Effector memory CD4-positive, alpha-beta T cell (primary cell): ENCODE results near the gene CDH26.

ENCODE experiments used
- DNase-seq, 3 donors: peaks; one replicate each; pipeline ENCODE4 v3.0.0-alpha.2; 2020
- H3K27ac ChIP-seq: 2 replicates; pipeline ENCODE4 v1.7.0; 2013; ENCODE audit warnings: mild to moderate bottlenecking, low read length, moderate library complexity; ENCODE audit not compliant: insufficient read depth, poor library complexity, severe bottlenecking
- H3K27me3 ChIP-seq: replicated peaks from 2 replicates; pipeline ENCODE4 v1.7.0; 2013; ENCODE audit warnings: mild to moderate bottlenecking, low read length; ENCODE audit not compliant: insufficient read depth, control insufficient read depth, poor library complexity, severe bottlenecking
- H3K36me3 ChIP-seq: 2 replicates; pipeline ENCODE4 v1.7.0; 2013; ENCODE audit warnings: mild to moderate bottlenecking, low read length, moderate library complexity; ENCODE audit not compliant: control insufficient read depth, insufficient read depth
- H3K4me1 ChIP-seq: 2 replicates; pipeline ENCODE4 v1.7.0; 2013; ENCODE audit warnings: low read length, mild to moderate bottlenecking; ENCODE audit not compliant: control insufficient read depth, insufficient read depth, poor library complexity, severe bottlenecking
- H3K4me3 ChIP-seq: 2 replicates; pipeline ENCODE4 v1.7.0; 2013; ENCODE audit warnings: low read length, low read depth, mild to moderate bottlenecking; ENCODE audit not compliant: insufficient read depth, poor library complexity, severe bottlenecking
- H3K9me3 ChIP-seq: 2 replicates; pipeline ENCODE4 v1.7.0; 2013; ENCODE audit warnings: mild to moderate bottlenecking, low read length, moderate library complexity; ENCODE audit not compliant: control insufficient read depth

Gene CDH26

DNA sequence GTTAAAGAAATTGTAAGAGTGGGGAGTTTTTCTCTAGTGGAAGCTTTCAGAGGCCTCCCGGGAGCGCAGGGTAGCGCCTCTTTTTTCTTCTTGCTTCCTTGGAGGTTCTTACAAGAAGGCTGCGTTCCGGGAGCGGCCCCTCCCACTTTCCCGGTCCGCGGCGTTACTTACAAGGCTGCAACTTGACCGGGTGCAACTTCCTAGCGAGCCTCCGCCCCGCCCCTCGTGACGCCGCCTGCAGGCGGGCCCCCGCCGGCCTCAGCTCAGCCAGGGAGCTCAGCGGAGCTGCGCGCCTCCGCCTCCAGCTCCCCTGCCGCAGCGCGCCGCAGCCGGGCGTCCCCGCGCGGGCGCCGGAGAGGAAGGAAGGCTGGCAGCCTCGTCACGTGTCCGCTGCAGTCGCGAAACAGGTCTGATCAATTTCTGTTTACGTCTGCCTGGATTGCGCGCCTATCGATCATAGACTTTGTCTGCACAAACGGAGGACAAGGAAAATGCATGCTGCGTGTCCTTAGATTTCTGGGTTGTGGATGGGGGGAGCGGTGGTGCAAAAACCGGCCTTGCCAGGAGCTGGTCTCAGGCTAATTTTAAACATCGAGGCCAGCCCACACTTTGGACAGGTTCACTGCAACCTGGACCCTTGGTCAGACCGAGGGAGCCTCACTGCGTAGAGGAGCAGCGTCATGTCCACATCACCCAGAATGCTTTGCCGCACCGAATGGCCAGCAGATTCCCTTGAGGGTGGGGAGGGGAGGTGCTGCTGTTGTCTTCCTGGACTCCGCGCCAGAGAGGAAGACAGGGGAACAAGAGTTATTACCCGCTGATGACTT lies 17.9 kb upstream of the CDH26 start, which contains the start of the genes FAM217B and PPP1R3D:
Gene FAM217B, plus strand, starts transcription at position 261 of the 827 bp plus-strand sequence. CDS start 3,555 bp downstream, outside the sequence.
Gene PPP1R3D, minus strand, starts transcription at position 177 of the 827 bp plus-strand sequence. CDS start 374 bp downstream, outside the sequence.
- DNase-seq, result peak; percentile 75 to 84 (median 84)
- Histone ChIP-seq H3K27me3 (no peaks in the 10 kb centered on the region), H3K4me3 (peak within 1 kb of the TSS; percentile 85), H3K9me3 (no peaks in the 10 kb centered on the region), H3K27ac (peak within 1 kb of the TSS; percentile 83), H3K36me3 (peaks cover 28% of the 10 kb centered on the region), H3K4me1 (peaks cover 5% of the 10 kb centered on the region)

DNA sequence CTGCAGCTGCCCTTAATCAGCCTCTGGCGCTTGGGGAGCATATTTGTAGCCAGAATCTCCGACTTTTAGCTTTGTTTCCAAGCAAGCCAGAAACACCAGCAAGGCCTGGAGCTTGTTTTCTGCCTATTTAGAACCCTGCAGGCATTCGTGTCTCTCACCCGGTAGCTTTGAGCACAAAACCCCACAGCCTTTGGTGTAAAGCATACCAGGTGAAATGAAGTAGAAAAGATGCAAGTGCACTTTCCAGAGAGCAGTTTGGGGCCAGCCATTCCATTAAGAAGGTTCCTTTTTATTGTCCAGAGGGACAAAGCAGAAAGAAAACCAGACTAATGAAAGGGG lies 17.3 kb upstream of the CDH26 start:
- Histone ChIP-seq H3K36me3 (peaks cover 32% of the 10 kb centered on the region), H3K4me1 (peaks cover 5% of the 10 kb centered on the region), H3K4me3 (peak overlapping the region; percentile 85), H3K9me3 (no peaks in the 10 kb centered on the region), H3K27ac (peak overlapping the region; percentile 83), H3K27me3 (no peaks in the 10 kb centered on the region)
- no peak for DNase-seq

DNA sequence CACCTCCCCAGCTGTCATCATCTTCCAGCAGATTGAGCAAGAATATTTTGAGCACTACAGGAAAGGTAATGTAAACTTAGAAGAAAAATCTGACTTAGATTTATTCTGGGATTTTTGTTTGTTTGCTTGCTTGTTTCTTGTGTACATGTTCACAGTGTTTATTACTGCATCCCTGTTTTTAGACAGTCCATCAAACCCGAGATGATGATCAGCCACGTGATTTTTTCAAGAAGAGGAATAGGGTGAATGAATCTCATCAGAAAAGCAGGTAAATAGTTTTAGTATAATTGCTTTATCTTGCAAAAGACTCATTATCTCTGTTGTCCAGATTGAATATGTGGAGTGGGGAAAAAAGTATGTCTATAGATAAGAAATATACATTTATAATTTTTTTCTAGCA lies 16.0 kb upstream of the CDH26 start:
- H3K4me1 ChIP-seq, result peaks cover 5% of the 10 kb centered on the region
- no peak overlapping the region for H3K27ac ChIP-seq
- no peaks in the 10 kb centered on the region for H3K9me3 ChIP-seq
- no peak overlapping the region for H3K4me3 ChIP-seq
- peaks cover 32% of the 10 kb centered on the region for H3K36me3 ChIP-seq
- DNase-seq, result no peak
- no peaks in the 10 kb centered on the region for H3K27me3 ChIP-seq

DNA sequence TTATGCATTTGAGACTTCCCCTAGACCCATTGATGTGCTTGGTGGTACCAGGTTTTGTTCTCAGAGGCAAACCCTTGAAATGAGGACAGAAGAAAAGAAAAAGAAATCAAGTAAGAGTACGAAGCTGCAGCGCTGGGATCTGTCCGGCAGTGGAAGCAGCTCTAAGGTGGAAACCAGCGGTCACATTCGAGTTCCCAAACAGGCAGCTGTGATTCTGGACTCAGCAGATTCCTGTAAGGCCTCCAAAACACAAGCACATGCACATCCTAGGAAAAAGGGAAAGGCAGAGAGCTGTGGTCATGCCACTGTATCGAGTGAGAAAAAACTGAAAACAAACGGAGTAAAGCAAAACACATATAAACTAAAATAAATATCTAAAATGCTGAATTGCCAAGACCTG lies 13.5 kb upstream of the CDH26 start:
- no peaks in the 10 kb centered on the region for H3K9me3 ChIP-seq
- H3K4me3 ChIP-seq, result no peak overlapping the region
- H3K4me1 ChIP-seq, result peaks cover 3% of the 10 kb centered on the region
- DNase-seq, result no peak
- H3K27me3 ChIP-seq, result no peaks in the 10 kb centered on the region
- H3K27ac ChIP-seq, result no peak overlapping the region
- peaks cover 32% of the 10 kb centered on the region for H3K36me3 ChIP-seq

DNA sequence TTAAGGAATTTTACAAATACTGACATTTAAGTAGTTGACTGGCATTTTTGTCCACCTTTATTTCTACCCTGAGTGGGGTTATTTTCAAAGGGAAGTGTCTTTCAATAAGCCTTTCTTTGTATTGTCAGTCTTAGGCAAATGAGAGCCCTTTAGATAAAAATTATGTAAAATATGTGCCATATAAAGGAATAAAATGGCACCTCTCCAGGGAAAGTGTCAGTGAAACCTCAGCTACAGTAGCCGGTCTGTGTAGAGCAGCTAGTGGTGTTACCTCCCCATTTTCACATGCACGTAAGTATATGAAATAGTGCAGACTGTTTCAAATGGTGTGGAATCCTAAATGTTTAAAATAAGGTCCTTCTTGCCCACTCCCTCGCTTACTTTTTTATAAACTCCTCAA lies 13.0 kb upstream of the CDH26 start:
- Histone ChIP-seq H3K36me3 (peaks cover 32% of the 10 kb centered on the region), H3K27me3 (no peaks in the 10 kb centered on the region), H3K27ac (no peak overlapping the region), H3K4me3 (no peak overlapping the region), H3K9me3 (no peaks in the 10 kb centered on the region), H3K4me1 (peaks cover 3% of the 10 kb centered on the region)
- no peak for DNase-seq

DNA sequence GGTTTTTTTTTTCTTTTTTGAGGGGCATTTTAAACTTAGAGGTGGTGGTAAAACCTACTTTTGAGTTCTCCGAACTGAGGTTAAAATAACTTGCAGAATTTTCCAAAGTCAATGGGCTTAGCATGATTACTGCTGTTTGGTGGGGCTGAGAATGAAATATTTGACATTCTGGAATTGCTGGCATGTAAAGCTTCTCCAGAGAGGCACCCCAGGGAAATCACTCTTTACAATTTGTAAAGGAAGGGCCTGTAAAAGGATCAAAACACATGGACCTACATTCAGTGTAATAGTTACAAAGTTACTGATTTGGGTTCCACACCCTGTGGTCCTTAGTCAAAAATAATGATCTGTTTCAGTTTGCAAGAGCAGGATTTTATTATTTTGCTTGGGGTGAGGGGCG lies 12.5 kb upstream of the CDH26 start:
- no peaks in the 10 kb centered on the region for H3K9me3 ChIP-seq
- peaks cover 3% of the 10 kb centered on the region for H3K4me1 ChIP-seq
- H3K27me3 ChIP-seq, result no peaks in the 10 kb centered on the region
- DNase-seq, result no peak
- no peak overlapping the region for H3K27ac ChIP-seq
- H3K4me3 ChIP-seq, result no peak overlapping the region
- peaks cover 32% of the 10 kb centered on the region for H3K36me3 ChIP-seq

DNA sequence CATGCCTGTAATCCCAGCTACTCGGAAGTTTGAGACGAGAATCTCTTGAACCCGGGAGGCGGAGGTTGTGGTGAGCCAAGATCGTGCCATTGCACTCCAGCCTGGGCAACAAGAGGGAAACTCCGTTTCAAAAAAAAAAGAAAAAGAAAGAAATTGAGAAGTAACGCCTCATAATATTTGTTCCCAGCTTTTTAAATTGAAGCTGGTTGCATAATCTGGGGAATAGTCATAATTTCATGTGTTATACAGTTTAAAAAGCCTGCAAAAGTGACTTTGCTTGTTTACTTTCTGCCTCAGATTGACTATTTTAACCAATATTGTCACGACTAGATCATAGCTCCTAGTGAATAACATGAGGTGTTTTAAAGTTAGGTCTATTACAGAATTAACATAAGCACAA lies 10.8 kb upstream of the CDH26 start:
- no peaks in the 10 kb centered on the region for H3K9me3 ChIP-seq
- no peak for DNase-seq
- H3K36me3 ChIP-seq, result peaks cover 31% of the 10 kb centered on the region
- H3K27ac ChIP-seq, result no peak overlapping the region
- peaks cover 3% of the 10 kb centered on the region for H3K4me1 ChIP-seq
- H3K27me3 ChIP-seq, result no peaks in the 10 kb centered on the region
- no peak overlapping the region for H3K4me3 ChIP-seq

DNA sequence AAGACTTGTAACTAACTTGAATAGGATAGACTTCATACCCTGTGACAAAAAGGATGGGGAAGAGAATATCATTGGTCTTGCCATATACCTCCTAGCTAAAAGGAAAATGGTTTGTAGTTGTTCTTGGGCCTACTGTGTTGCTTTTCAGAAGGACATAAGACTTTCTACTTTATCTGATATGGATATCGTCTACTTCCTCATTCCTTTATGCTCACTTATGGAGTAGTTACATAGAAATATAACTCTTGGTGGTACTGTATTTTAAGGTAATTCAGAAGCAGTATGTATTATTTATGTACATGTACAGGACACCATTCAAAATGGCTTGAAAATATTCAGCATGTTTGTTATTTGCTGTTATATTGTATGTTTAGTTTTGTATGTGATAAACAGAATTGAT lies 10.0 kb upstream of the CDH26 start:
- H3K36me3 ChIP-seq, result peaks cover 24% of the 10 kb centered on the region
- peak overlapping the region; percentile 44 for H3K27ac ChIP-seq
- H3K4me3 ChIP-seq, result no peak overlapping the region
- no peaks in the 10 kb centered on the region for H3K27me3 ChIP-seq
- no peak for DNase-seq
- H3K4me1 ChIP-seq, result peaks cover 3% of the 10 kb centered on the region
- no peaks in the 10 kb centered on the region for H3K9me3 ChIP-seq

DNA sequence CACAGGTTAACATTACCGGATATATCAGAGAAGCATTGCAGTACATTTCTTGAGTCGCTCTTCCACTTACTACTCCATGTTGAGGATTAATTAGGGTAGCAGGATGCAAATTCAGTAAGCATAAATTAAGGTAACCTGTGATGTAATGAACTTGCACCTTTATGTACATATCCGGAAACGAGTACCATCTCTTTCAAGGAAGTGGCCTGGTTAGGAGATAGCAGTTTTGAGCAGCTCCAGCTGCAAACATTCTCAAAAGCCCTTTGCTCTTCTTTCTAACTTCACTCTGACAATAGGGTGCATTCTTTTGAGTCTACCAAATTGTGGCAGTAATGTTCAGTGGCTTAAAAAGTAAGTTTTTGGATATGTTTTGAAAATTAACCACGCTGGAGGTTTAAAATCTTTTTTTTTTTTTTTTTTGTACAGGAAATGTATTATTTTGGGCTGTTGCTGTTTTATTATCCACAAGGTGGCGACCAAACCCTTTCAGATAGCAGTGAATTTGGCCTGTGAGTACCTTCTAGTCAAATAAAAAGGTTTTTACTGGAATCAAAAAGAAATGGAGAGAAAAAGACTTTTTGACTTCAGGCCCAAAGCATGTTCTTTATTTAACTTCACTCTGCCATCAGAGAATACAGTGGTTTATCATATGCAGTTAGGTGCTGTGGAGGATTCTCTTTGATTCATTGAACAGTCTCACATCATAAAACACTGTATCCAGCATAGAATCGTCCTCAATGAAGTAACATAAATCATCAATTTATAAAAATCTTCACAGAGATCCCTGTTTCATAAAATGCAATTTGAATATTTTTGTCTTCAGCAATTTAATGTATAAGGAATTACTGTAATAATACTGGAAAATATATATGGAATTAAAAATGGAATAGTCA lies 9.1 kb upstream of the CDH26 start:
- Histone ChIP-seq H3K4me3 (no peak overlapping the region), H3K27ac (peak overlapping the region; percentile 44), H3K36me3 (peaks cover 17% of the 10 kb centered on the region), H3K4me1 (peaks cover 3% of the 10 kb centered on the region), H3K9me3 (no peaks in the 10 kb centered on the region), H3K27me3 (no peaks in the 10 kb centered on the region)
- DNase-seq, result no peak

DNA sequence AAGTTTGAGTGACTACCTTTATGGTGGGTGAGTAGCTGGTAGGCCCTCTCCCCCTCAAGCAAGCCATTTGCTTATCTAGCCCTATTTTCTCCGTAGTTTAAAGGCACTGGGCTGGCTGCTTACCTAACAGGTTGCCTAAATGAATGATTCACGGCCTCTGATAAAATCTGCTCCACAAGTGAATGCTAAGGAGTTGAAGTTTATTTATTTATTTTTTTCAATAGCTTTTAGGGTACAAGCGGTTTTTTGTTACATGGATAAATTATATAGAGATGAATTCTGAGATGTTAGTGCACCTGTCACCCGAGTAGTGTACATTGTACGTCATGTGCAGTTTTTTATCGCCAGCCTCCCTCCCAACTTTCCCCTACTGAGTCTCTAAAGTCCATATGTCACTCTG lies 8.3 kb upstream of the CDH26 start:
- Histone ChIP-seq H3K4me3 (no peak overlapping the region), H3K4me1 (peaks cover 3% of the 10 kb centered on the region), H3K36me3 (peaks cover 9% of the 10 kb centered on the region), H3K27me3 (no peaks in the 10 kb centered on the region), H3K9me3 (no peaks in the 10 kb centered on the region), H3K27ac (peak overlapping the region; percentile 44)
- no peak for DNase-seq
